ENCODE results near the gene PITPNC1.
"Not testable (repeated sequence)": the region's sequence is repeated elsewhere in the genome, so short reads cannot be mapped to it uniquely, and the experiment has no call there.

DNA sequence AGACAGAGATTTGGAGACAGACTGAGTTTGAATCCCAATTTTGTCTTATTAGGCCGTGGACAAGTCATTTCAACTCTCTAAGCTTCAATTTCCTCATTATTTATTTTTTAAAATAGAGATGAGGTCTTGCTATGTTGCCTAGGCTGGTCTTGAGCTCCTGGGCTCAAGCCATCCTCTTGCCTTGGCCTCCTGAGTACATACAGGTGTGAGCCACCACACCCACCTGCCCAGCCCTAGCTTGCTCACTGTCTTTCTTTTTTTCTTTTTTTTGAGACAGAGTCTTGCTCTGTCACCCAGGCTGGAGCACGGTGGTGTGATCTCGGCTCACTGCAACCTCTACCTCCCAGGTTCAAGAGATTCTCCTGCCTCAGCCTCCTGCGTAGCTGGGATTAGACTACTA is 45.2 kb downstream of the PITPNC1 start:
- not testable (repeated sequence) for TF ChIP-seq ZNF274 (IDR thresholded peaks at IDR 0.05; ENCODE audit: low read depth, low read length); SUZ12 (IDR thresholded peaks at IDR 0.05; ENCODE audit: extremely low read depth, insufficient read depth, insufficient read length); YY1 (IDR thresholded peaks at IDR 0.05; ENCODE audit: insufficient read depth, insufficient read length)
